Stimulated activated memory B cell treated with anti-CD40 and anti-IgM and Interleukin-4, amounts not matched to agents 10 μg/mL and 1 μg/mL and 100 μg/mL, for 72 hours (primary cell): ENCODE measurements around the gene PXMP2.
"Not testable (repeated sequence)": the region's sequence is repeated elsewhere in the genome, so short reads cannot be mapped to it uniquely, and the experiment has no call there.

Source experiments
- ATAC-seq: fragments of 150-1000 bp; cut with Tn5 transposase; 2 replicates; pipeline ENCODE4 v1.10.0; 2021
- H3K27ac Mint-ChIP-seq: one replicate; pipeline ENCODE4 v1.8.0; 2022; ENCODE audit warnings: mild to moderate bottlenecking, mixed read lengths
- H3K27me3 Mint-ChIP-seq: one replicate; pipeline ENCODE4 v1.8.0; 2022; ENCODE audit warnings: mixed read lengths
- H3K36me3 Mint-ChIP-seq: one replicate; pipeline ENCODE4 v1.8.0; 2022; ENCODE audit warnings: mixed read lengths
- H3K4me1 Mint-ChIP-seq: one replicate; pipeline ENCODE4 v1.8.0; 2022; ENCODE audit warnings: mixed read lengths
- H3K4me3 Mint-ChIP-seq: one replicate; pipeline ENCODE4 v1.8.0; 2022; ENCODE audit warnings: mild to moderate bottlenecking, moderate library complexity, mixed read lengths
- H3K9me3 Mint-ChIP-seq: one replicate; pipeline ENCODE4 v1.8.0; 2022; ENCODE audit warnings: mixed read lengths

PXMP2 gene

DNA sequence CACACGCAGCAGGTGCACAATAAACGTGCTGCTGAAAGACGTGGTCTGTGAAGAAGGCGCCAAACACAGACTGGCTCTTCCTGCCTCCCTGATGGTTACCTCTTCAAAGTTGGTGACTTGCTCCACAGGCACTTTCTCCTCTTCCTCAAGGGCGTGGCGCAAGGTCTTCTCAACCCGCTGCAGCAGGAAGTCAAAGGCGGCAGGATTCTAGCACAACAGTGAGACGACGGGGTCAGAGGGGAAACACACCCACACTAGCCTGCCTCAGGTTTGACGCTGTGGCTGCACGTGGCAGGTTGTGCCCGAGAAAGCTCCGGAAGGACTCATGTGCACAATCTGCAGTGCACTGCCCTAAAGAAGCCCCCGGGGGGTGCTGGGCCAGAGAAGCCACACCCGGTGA lies 15.3 kb upstream of the PXMP2 start:
- no peak for ATAC-seq
- Mint-ChIP-seq H3K27me3 (no peaks in the 10 kb centered on the region), H3K4me1 (no peaks in the 10 kb centered on the region), H3K9me3 (no peaks in the 10 kb centered on the region), H3K36me3 (peaks cover 74% of the 10 kb centered on the region), H3K4me3 (no peak overlapping the region), H3K27ac (no peak overlapping the region)

DNA sequence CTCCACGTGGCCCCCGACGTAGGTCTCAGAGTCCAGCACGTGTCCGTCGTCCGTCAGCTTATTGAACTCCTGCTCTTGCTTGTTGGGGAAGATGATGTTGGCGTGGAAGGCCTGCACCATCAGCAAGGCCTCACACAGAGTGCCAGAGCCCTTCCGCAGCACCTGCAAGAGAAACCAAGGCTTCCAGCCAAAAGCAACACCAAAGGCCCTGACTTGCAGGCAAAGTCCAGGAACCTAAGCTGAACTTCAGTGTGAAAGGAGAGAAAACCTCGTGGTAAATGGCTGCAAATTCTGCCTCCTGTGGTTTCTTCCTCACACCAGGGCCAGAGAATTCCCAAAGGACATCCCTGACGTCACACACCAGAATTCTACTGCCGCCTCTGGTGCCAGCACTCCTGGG lies 14.7 kb upstream of the PXMP2 start:
- ATAC-seq = no peak
- Mint-ChIP-seq H3K27ac (no peak overlapping the region), H3K36me3 (peaks cover 74% of the 10 kb centered on the region), H3K9me3 (no peaks in the 10 kb centered on the region), H3K27me3 (no peaks in the 10 kb centered on the region), H3K4me3 (no peak overlapping the region), H3K4me1 (no peaks in the 10 kb centered on the region)

DNA sequence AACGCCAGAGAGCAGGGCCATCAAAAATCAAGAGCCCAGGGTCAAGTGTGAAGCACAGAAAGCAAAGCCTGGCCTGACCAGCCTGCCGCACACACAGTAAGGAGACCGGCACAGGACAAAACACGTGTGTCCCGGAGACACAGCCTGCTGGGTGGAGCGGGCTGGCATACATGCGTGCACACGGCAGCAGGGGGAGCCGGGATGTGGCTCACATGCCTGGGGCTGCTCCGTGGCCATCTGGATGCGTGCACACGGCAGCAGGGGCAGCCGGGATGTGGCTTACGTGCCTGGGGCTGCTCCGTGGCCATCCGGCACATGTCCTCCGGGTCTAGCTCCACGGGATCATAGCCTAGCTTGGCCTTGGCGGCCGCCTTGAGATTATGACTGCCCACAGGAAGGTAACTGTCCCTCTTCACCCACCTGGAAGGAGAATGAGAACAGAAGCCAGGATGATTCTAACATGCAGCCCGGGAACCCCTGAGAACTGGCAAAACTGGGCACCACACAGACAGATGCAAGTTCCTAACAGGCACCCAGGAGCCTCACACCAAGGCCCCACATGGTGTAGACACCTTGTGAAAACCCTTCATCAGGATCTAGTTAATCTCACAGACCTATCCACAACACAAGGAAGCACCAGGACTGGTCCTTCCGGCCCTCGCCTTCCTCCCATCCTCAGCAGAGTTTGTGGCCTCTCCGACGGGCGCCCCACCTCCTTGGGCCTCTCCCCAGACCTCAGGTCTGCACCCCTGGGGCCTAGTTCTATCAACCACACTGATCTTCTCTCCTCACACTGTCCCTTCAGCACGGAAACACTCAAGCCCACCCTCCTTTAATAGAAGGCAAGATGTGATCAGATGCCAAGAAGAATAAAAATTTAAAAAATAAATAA lies 13.9 kb upstream of the PXMP2 start:
- peaks cover 74% of the 10 kb centered on the region for H3K36me3 Mint-ChIP-seq
- no peaks in the 10 kb centered on the region for H3K9me3 Mint-ChIP-seq
- no peak overlapping the region for H3K4me3 Mint-ChIP-seq
- no peaks in the 10 kb centered on the region for H3K27me3 Mint-ChIP-seq
- H3K27ac Mint-ChIP-seq = no peak overlapping the region
- ATAC-seq = no peak
- no peaks in the 10 kb centered on the region for H3K4me1 Mint-ChIP-seq

DNA sequence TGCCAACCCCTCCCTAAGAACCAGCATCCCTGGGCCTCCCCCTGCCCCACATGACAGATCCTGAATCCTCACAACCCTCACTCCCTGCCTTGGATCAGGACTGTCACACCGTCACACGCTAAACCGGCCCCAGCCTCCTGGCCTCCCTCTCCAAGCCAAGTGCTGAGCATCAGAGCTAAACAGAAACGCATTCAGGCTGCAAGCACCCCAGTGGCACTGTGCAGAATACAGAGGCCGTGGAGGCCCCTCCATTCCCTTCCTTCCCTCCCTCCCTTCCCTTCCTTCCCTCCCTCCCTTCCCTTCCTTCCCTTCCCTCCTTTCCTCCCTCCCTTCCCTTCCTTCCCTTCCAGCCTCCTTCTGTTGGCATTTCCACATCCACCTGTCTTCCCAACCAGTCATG lies 12.8 kb upstream of the PXMP2 start:
- Mint-ChIP-seq H3K36me3 (peaks cover 80% of the 10 kb centered on the region), H3K27ac (no peak overlapping the region)
- ATAC-seq = no peak

DNA sequence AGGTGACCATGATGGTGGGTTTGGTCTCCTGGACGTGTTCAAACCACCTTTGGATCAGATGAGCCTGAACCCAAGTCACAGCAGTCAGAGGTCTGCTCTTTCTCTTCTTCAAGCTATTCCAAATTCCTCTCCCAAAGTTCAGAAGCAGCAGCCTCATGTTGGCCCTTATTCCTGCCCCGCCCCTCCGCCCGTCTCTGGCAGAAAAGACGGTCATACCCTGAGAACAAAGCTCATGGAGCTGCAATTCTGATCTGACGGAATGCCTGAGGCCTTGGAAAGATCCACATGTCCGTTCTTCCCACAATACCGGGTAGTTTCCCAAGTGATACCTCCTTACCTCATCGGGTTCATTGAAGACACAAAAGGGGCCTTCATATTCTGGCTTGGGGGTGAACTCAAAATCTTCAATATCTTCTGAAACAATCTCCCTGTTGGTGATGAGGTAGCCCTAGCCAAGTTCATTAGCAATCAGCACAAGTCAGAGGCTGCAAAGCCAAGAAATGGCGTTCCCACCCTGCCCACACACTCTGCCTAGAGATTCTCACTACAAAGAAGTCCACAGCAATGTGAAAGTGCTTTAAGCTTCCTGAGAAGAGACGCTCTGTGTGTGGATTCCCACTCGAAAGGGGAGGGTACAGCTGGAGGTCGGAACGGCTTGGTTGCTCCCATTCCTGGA lies 11.5 kb upstream of the PXMP2 start:
- Mint-ChIP-seq H3K9me3 (no peaks in the 10 kb centered on the region), H3K27ac (no peak overlapping the region), H3K27me3 (no peaks in the 10 kb centered on the region), H3K4me1 (peaks cover 4% of the 10 kb centered on the region), H3K36me3 (peaks cover 88% of the 10 kb centered on the region), H3K4me3 (no peak overlapping the region)
- no peak for ATAC-seq

More for the DNA sequence above, 12.8 kb upstream of the PXMP2 start:
- Mint-ChIP-seq H3K4me3 (no peak overlapping the region), H3K27me3 (no peaks in the 10 kb centered on the region), H3K4me1 (no peaks in the 10 kb centered on the region), H3K9me3 (no peaks in the 10 kb centered on the region)

DNA sequence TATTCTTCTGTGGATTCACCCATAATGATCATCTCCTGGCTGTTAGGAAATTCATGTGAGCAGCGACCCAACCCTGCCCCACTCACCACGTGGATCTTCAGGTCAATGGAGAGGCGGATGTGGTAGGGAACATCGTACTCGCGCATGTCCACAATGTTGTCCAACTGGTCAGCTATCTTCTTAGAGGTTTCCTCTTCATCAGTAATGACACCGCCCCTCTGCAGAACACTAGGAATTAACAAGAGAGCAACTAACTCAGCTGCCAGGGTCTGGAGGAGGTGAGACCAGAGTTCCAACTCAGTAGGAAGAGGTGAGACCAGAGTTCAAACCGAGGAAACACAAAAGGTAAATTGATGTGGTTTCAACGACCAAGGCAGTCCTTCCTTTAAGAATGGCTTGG lies 9.9 kb upstream of the PXMP2 start:
- Mint-ChIP-seq H3K9me3 (no peaks in the 10 kb centered on the region), H3K4me1 (peaks cover 7% of the 10 kb centered on the region), H3K27me3 (no peaks in the 10 kb centered on the region), H3K4me3 (no peak overlapping the region), H3K36me3 (peaks cover 82% of the 10 kb centered on the region), H3K27ac (no peak overlapping the region)
- no peak for ATAC-seq

DNA sequence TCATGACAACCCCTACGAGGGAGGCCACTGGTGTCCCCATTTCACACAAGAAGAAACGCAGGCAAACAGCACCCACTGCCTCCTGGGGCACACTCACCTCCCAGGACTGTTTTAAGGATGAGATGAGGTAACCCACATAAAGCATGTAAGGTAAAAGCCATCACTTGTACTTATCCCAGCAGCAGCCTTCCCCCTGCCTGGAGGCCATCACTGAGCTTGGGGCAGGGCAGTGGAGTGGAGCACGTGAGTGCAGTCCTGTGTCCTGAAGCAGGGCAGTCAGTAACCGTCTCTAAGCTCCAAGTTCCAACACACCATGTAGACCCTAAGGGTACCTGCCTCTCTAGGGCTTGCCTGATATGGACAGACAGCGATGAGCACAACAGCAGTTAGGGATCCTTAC lies 2.0 kb upstream of the PXMP2 start:
- peak overlapping the region; percentile 23 for H3K4me3 Mint-ChIP-seq
- no peaks in the 10 kb centered on the region for H3K27me3 Mint-ChIP-seq
- no peak overlapping the region for H3K27ac Mint-ChIP-seq
- H3K36me3 Mint-ChIP-seq = peaks cover 8% of the 10 kb centered on the region
- H3K4me1 Mint-ChIP-seq = peaks cover 24% of the 10 kb centered on the region
- H3K9me3 Mint-ChIP-seq = no peaks in the 10 kb centered on the region
- no peak for ATAC-seq

DNA sequence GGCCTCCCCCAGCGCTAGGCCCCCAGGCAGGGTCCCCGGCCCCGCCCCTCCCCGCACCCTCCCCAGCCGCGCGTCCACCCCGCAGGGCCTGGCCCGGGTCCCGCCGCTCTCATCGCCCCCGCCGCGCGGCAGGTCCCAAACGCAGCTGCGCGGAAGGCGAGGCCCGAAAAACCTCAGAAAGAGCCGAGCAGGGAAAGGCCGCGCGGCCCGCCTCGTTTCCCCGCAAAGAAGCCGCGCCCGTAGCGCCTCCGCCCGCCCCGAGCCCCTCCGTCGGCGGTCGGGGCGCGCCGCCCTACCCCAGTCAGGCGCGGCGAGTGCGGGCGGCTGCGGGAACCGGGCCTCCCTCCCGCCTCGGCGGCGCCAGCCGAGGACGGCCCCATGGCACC lies 569 bp upstream of the PXMP2 start:
- ATAC-seq = peak; percentile 76
- H3K4me3 Mint-ChIP-seq = peak overlapping the region; percentile 83
- H3K36me3 Mint-ChIP-seq = no peaks in the 10 kb centered on the region
- no peaks in the 10 kb centered on the region for H3K27me3 Mint-ChIP-seq
- H3K4me1 Mint-ChIP-seq = peaks cover 17% of the 10 kb centered on the region
- no peaks in the 10 kb centered on the region for H3K9me3 Mint-ChIP-seq
- H3K27ac Mint-ChIP-seq = peak overlapping the region; percentile 73

DNA sequence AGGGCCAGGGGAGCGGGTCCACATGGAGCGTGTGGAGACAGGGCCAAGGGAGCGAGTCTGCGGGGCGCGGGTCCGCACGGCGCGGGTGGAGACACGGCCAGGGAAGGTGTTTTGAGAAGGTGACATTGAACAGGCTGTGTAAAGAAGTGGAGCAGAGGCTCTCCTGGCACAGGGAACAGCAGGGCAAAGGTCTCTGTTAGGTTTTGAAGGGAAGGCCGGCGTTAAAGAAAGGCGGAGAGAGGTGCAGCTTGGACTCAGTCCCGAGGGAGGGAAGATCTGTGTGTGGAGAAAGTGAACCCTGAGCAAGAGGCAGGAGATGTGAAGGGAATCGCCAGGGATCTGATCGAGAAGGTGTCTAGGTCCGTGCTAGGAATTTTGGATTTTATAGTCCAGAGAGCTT lies 1.8 kb downstream of the PXMP2 start:
- no peaks in the 10 kb centered on the region for H3K36me3 Mint-ChIP-seq
- H3K4me3 Mint-ChIP-seq = peak overlapping the region; percentile 13
- H3K27me3 Mint-ChIP-seq = no peaks in the 10 kb centered on the region
- H3K27ac Mint-ChIP-seq = no peak overlapping the region
- peaks cover 11% of the 10 kb centered on the region for H3K4me1 Mint-ChIP-seq
- no peak for ATAC-seq
- no peaks in the 10 kb centered on the region for H3K9me3 Mint-ChIP-seq

DNA sequence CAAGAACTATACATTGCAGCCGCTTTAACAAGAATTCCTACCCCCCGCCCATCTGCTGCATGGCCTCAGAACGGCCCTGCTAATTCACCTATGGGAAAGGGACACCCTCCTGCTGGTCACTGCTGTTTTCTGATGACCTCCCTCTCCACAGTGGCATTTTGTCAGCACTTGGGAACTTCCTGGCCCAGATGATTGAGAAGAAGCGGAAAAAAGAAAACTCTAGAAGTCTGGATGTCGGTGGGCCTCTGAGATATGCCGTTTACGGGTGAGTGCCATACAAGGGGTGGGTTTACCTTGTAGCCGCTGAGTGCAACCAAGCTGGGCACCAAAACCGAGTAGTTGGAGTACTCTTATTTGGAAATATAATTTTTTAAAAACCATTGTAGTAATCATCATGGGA lies 2.7 kb downstream of the PXMP2 start:
- no peaks in the 10 kb centered on the region for H3K9me3 Mint-ChIP-seq
- H3K4me1 Mint-ChIP-seq = peaks cover 9% of the 10 kb centered on the region
- no peaks in the 10 kb centered on the region for H3K27me3 Mint-ChIP-seq
- no peak for ATAC-seq
- H3K27ac Mint-ChIP-seq = no peak overlapping the region
- no peaks in the 10 kb centered on the region for H3K36me3 Mint-ChIP-seq
- no peak overlapping the region for H3K4me3 Mint-ChIP-seq

DNA sequence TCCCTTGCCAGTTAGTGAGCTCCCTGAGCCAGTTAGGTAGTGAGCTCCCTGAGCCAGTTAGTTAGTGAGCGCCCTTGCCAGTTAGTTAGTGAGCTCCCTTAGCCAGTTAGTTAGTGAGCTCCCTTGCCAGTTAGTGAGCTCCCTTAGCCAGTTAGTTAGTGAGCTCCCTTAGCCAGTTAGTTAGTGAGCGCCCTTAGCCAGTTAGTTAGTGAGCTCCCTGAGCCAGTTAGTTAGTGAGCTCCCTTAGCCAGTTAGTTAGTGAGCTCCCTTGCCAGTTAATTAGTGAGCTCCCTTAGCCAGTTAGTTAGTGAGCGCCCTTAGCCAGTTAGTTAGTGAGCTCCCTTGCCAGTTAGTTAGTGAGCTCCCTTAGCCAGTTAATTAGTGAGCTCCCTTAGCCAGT lies 4.6 kb downstream of the PXMP2 start:
- H3K4me1 Mint-ChIP-seq, H3K27ac Mint-ChIP-seq, H3K9me3 Mint-ChIP-seq, H3K27me3 Mint-ChIP-seq, H3K36me3 Mint-ChIP-seq, H3K4me3 Mint-ChIP-seq, ATAC-seq: not testable (repeated sequence)

DNA sequence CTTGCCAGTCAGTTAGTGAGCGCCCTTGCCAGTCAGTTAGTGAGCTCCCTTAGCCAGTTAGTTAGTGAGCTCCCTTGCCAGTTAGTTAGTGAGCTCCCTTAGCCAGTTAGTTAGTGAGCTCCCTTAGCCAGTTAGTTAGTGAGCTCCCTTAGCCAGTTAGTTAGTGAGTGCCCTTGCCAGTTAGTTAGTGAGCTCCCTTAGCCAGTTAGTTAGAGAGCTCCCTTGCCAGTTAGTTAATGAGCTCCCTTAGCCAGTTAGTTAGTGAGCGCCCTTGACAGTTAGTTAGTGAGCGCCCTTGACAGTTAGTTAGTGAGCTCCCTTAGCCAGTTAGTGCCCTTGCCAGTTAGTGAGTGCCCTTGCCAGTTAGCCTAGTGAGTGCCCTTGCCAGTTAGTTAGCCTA lies 7.5 kb downstream of the PXMP2 start:
- not testable (repeated sequence) for H3K9me3 Mint-ChIP-seq, H3K4me1 Mint-ChIP-seq, ATAC-seq, H3K27ac Mint-ChIP-seq, H3K4me3 Mint-ChIP-seq, H3K27me3 Mint-ChIP-seq
- peaks cover 23% of the 10 kb centered on the region for H3K36me3 Mint-ChIP-seq

DNA sequence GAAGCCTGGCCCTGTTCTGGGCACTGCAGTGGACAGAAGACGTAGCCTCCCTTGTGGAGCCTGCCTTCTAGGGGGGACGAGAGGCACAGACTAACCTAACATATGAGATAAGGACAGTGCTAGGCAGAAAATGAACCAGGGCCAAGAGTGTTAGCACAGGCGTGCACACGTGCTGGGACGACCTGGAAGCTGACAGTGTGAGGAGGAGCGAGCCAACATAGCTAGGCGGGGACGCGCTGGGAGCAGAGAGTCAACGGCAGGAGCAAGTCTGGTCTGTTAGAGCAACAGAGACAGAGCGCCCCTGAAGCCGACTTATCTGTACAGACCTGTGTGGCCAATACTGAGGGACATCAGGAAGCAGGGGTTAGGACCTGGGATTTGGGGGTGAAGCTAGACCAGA lies 8.0 kb downstream of the PXMP2 start:
- Mint-ChIP-seq H3K4me1 (peaks cover 8% of the 10 kb centered on the region), H3K4me3 (no peak overlapping the region), H3K36me3 (peaks cover 28% of the 10 kb centered on the region), H3K27me3 (no peaks in the 10 kb centered on the region), H3K27ac (no peak overlapping the region), H3K9me3 (no peaks in the 10 kb centered on the region)
- no peak for ATAC-seq

DNA sequence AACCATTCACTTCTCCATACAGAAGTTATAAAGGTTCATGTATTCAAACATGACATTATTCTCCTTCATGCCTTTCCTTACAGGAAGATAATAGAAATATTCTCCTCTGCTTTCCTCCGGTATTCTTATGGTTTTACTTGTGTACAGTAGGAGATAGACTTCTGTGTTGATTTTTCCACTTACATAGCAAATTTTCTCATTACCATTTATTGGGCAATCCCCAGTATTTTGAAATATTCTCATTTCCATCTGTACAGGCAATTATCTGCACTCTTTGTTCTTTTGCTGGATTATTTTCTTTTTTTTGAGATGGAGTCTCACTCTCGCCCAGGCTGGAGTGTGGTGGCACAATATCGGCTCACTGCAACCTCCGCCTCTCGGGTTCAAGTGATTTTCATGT lies 11.0 kb downstream of the PXMP2 start:
- no peaks in the 10 kb centered on the region for H3K27me3 Mint-ChIP-seq

DNA sequence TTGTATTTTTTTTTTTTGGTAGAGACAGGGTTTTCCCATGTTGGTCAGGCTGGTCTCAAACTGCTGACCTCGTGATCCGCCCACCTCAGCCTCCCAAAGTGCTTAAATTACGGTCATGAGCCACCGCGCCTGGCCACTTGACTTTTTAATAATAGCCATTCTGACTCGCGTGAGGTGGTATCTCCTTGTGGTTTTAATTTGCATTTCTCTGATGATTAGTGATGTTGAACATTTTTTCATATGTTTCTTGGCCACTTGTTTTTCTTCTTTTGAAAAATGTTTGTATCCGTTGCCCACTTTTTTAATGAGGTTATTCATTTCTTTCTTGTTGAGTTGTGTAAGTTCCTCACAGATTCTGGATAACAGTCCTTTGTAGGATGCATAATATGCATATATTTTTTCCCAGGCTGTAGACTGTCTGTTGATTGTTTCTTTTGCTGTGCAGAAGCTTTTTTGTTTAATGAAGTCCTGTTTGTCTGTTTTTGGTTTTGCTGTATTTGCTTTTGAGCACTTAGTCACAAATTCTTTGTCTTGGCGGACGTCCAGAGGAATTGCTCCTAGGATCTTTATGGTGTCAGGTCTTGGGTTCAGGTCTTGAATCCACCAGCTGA lies 12.9 kb downstream of the PXMP2 start:
- Mint-ChIP-seq H3K4me1 (peaks cover 33% of the 10 kb centered on the region), H3K27me3 (no peaks in the 10 kb centered on the region), H3K27ac (peak overlapping the region; percentile 69), H3K4me3 (peak overlapping the region; percentile 26), H3K9me3 (no peaks in the 10 kb centered on the region), H3K36me3 (peaks cover 47% of the 10 kb centered on the region)
- peak; percentile 81 for ATAC-seq

More for the DNA sequence above, 11.0 kb downstream of the PXMP2 start:
- Mint-ChIP-seq H3K27ac (no peak overlapping the region), H3K4me1 (peaks cover 29% of the 10 kb centered on the region), H3K9me3 (no peaks in the 10 kb centered on the region), H3K36me3 (peaks cover 33% of the 10 kb centered on the region), H3K4me3 (no peak overlapping the region)
- ATAC-seq = no peak

DNA sequence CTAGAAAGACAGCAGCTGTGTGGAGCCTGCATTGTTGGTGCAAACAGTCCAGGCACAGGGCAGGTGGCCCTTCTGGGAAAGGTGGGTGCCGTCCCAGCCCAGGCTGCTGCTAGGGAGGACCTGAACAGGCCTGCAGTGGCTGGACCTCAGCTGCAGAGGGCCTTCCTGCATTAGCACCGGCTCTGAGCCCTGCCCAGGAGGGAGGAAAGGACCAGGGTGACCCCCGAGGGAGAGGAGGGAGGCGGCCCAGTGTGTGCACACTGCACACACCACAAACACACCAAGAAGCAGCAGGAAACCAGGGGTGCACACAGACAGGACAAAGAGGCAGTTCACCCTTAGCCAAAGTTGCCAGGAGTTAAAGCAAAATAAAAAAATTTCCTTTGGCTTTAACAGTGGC lies 15.3 kb downstream of the PXMP2 start:
- peaks cover 4% of the 10 kb centered on the region for H3K9me3 Mint-ChIP-seq
- no peak overlapping the region for H3K4me3 Mint-ChIP-seq
- no peaks in the 10 kb centered on the region for H3K27me3 Mint-ChIP-seq
- no peak for ATAC-seq
- peaks cover 33% of the 10 kb centered on the region for H3K4me1 Mint-ChIP-seq
- peaks cover 46% of the 10 kb centered on the region for H3K36me3 Mint-ChIP-seq
- peak overlapping the region; percentile 0 for H3K27ac Mint-ChIP-seq
